Cardiac fibroblast (primary cell): ENCODE results near the gene GLT8D1.
A peak's percentile ranks its signal among the peaks of the same experiment; 100 is the strongest.

ENCODE experiments used
- DNase-seq, 2 donors: peaks; one replicate each; pipeline versions ENCODE4 v3.0.0 to v3.0.0-alpha.2; 2010; ENCODE audit warnings: low read depth in 2 of 2
- H3K4me3 ChIP-seq, 2 donors: replicated peaks in 1 of 2; 1 replicate in 1 of 2; 2 replicates in 1 of 2; pipeline ENCODE4 v1.5.1; 2011; ENCODE audit warnings: low read depth in 2 of 2, low read length in 2 of 2, mild to moderate bottlenecking in 2 of 2, moderate library complexity in 1 of 2
- CTCF ChIP-seq: IDR thresholded peaks from one replicate; pipeline ENCODE4 v1.5.1; 2011; ENCODE audit warnings: low read depth, mild to moderate bottlenecking, low read length, inconsistent platforms

The GLT8D1 gene

GRCh38 chr3:52722491-52722890 is 16.9 kb upstream of the GLT8D1 start:
- TF ChIP-seq CTCF: no peak
- no peak for DNase-seq
- no peak overlapping the region for H3K4me3 ChIP-seq

GRCh38 chr3:52721730-52722008 is 16.1 kb upstream of the GLT8D1 start:
- no peak for TF ChIP-seq CTCF
- no peak for DNase-seq
- H3K4me3 ChIP-seq: no peak overlapping the region

- no peak for TF ChIP-seq CTCF
- H3K4me3 ChIP-seq: no peak overlapping the region
- peak; percentile 13 for DNase-seq
Observed at GRCh38 chr3:52721002-52721729, 15.6 kb upstream of the GLT8D1 start.

- H3K4me3 ChIP-seq: no peak overlapping the region
- DNase-seq: no peak
- no peak for TF ChIP-seq CTCF
Observed at GRCh38 chr3:52719618-52720017, 14.0 kb upstream of the GLT8D1 start.

- no peak for DNase-seq
- H3K4me3 ChIP-seq: no peak overlapping the region
- TF ChIP-seq CTCF: no peak
Observed at GRCh38 chr3:52715714-52716305, 10.2 kb upstream of the GLT8D1 start.

- no peak for DNase-seq
- no peak overlapping the region for H3K4me3 ChIP-seq
- no peak for TF ChIP-seq CTCF
Observed at GRCh38 chr3:52714335-52715302, 9.0 kb upstream of the GLT8D1 start.
